Neural cell (in vitro differentiated cells): ENCODE results near the gene RWDD4.

Experiments used
- POLR2AphosphoS5 ChIP-seq: IDR thresholded peaks from 2 replicates; pipeline ENCODE4 v1.6.1; 2012
- RAD21 ChIP-seq: fragments of 450-650 bp; conservative IDR thresholded peaks from 2 replicates; pipeline ENCODE4 v1.6.1; 2014; ENCODE audit warnings: antibody characterized with exemption, mild to moderate bottlenecking, moderate library complexity
- TAF1 ChIP-seq: IDR thresholded peaks from 2 replicates; pipeline ENCODE4 v1.6.1; 2012; ENCODE audit warnings: low read depth
- TF ChIP-seq, protein P1 (sequence below): fragments of 450-650 bp; IDR thresholded peaks from 2 replicates; pipeline ENCODE4 v1.5.1; 2014; ENCODE audit warnings: antibody characterized with exemption, mild to moderate bottlenecking, moderate library complexity; ENCODE audit not compliant: poor library complexity, severe bottlenecking

DNA sequence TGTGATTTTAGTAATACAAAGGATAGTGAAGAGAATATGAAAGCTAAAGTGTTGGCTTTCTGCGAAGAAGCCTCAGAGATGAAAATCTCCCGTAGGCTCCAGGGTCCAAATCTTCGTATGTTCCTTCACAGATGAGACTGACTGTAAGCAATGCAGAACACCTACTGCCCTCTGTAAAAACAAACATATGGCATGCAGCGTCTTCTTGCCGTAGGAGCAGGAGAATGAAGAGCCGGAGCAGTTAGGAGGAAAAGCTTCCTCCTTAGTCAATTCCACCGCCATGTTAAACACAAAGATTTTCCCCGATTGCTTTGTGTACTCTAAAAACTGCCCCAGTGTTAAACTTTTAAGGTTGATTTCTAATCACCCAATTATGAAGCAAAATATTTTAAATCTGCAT, 22.5 kb downstream of the RWDD4 start:
- TF ChIP-seq, protein P1, sequence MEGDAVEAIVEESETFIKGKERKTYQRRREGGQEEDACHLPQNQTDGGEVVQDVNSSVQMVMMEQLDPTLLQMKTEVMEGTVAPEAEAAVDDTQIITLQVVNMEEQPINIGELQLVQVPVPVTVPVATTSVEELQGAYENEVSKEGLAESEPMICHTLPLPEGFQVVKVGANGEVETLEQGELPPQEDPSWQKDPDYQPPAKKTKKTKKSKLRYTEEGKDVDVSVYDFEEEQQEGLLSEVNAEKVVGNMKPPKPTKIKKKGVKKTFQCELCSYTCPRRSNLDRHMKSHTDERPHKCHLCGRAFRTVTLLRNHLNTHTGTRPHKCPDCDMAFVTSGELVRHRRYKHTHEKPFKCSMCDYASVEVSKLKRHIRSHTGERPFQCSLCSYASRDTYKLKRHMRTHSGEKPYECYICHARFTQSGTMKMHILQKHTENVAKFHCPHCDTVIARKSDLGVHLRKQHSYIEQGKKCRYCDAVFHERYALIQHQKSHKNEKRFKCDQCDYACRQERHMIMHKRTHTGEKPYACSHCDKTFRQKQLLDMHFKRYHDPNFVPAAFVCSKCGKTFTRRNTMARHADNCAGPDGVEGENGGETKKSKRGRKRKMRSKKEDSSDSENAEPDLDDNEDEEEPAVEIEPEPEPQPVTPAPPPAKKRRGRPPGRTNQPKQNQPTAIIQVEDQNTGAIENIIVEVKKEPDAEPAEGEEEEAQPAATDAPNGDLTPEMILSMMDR = no peak
- TF ChIP-seq TAF1 (no peak), RAD21 (no peak), POLR2AphosphoS5 (no peak)
